Suprapubic skin (tissue), 4 donors: ENCODE measurements around the gene PRKN. TPM values are rescaled to one million over a fixed set of nuclear protein-coding genes. Genes with fewer than 3 reads are reported as not detected.

Source experiments
- DNase-seq, 2 donors: peaks; one replicate each; pipeline ENCODE4 v3.0.0-alpha.2; 2019; ENCODE audit warnings: low spot score in 2 of 2
- H3K27ac ChIP-seq: fragments of 200-600 bp; sonication (generic); one replicate; pipeline ENCODE4 v1.5.1; 2019
- H3K27me3 ChIP-seq: fragments of 200-600 bp; sonication (generic); one replicate; pipeline ENCODE4 v1.5.1; 2019
- H3K36me3 ChIP-seq: fragments of 200-600 bp; sonication (generic); one replicate; pipeline ENCODE4 v1.5.1; 2019
- H3K4me1 ChIP-seq: fragments of 200-600 bp; sonication (generic); one replicate; pipeline ENCODE4 v1.5.1; 2019
- H3K4me3 ChIP-seq: fragments of 200-600 bp; sonication (generic); one replicate; pipeline ENCODE4 v1.5.1; 2019; ENCODE audit warnings: mild to moderate bottlenecking
- H3K9me3 ChIP-seq: fragments of 200-600 bp; sonication (generic); one replicate; pipeline ENCODE4 v1.5.1; 2019
- CTCF ChIP-seq, 2 donors: fragments of 200-600 bp in 1 of 2; fragments of 450-650 bp in 1 of 2; sonication (generic) in 1 of 2; IDR thresholded peaks; one replicate each; pipeline ENCODE4 v1.5.1; 2016 to 2019; ENCODE audit warnings: antibody characterized with exemption in 2 of 2, mild to moderate bottlenecking in 1 of 2, moderate library complexity in 1 of 2
- EP300 ChIP-seq: sonication (generic); formaldehyde crosslinking; IDR thresholded peaks from one replicate; pipeline ENCODE4 v1.6.1; 2017; ENCODE audit warnings: antibody characterized with exemption
- POLR2A ChIP-seq, 2 donors: fragments of 450-650 bp; IDR thresholded peaks; one replicate each; pipeline ENCODE4 v1.6.1; 2017; ENCODE audit warnings: antibody characterized with exemption in 2 of 2, mild to moderate bottlenecking in 2 of 2, moderate library complexity in 2 of 2
- POLR2AphosphoS5 ChIP-seq, 3 donors: sonication (generic); formaldehyde crosslinking; IDR thresholded peaks; one replicate each; pipeline ENCODE4 v1.6.1; 2017; ENCODE audit warnings: antibody characterized with exemption in 3 of 3
- WGBS: methylation state at CpG from one replicate; pipeline ENCODE4 v1.1.5; 2018; 5-methylcytosine and 5-hydroxymethylcytosine counted together
- total RNA-seq, 4 donors: library from RNA; depleted of rRNA; stranded (reverse); fragments of >200 nt; gene quantifications; one replicate each; pipeline ENCODE4 v1.1.0, GENCODE V29; 2016

The PRKN gene
- total RNA-seq, 4 donors from 2014 or later = 7.2 to 22.8 (median 14.4) TPM

- Histone ChIP-seq H3K27ac (no peak overlapping the region), H3K9me3 (no peaks in the 10 kb centered on the region), H3K4me1 (no peaks in the 10 kb centered on the region), H3K4me3 (no peak overlapping the region), H3K27me3 (no peaks in the 10 kb centered on the region), H3K36me3 (no peaks in the 10 kb centered on the region)
- TF ChIP-seq EP300 (no peak), POLR2AphosphoS5 (IDR thresholded peaks at IDR 0.05) (no peak), POLR2A (IDR thresholded peaks at IDR 0.05) (no peak), CTCF (IDR thresholded peaks at IDR 0.05) (no peak)
- WGBS = 73% methylated on average over 1 of the region's 1 CpG
- no peak for DNase-seq
These were observed 922.7 kb downstream of the PRKN start for GRCh38 chr6:161804838-161805237.

- no peak overlapping the region for H3K27ac ChIP-seq
- no peak overlapping the region for H3K4me3 ChIP-seq
- no peaks in the 10 kb centered on the region for H3K4me1 ChIP-seq
- WGBS = 78% methylated on average over 3 of the region's 3 CpGs
- H3K9me3 ChIP-seq = no peaks in the 10 kb centered on the region
- no peak for TF ChIP-seq POLR2A (IDR thresholded peaks at IDR 0.05)
- TF ChIP-seq CTCF (IDR thresholded peaks at IDR 0.05) = no peak
- H3K36me3 ChIP-seq = no peaks in the 10 kb centered on the region
- DNase-seq = no peak
- H3K27me3 ChIP-seq = no peaks in the 10 kb centered on the region
These were observed 924.4 kb downstream of the PRKN start for GRCh38 chr6:161803131-161803530.

- no peaks in the 10 kb centered on the region for H3K4me1 ChIP-seq
- DNase-seq = no peak
- no peaks in the 10 kb centered on the region for H3K36me3 ChIP-seq
- no peak overlapping the region for H3K27ac ChIP-seq
- WGBS = 89% methylated on average over 8 of the region's 8 CpGs
- H3K9me3 ChIP-seq = no peaks in the 10 kb centered on the region
- TF ChIP-seq EP300 = no peak
- TF ChIP-seq POLR2A (IDR thresholded peaks at IDR 0.05) = no peak
- TF ChIP-seq POLR2AphosphoS5 (IDR thresholded peaks at IDR 0.05) = no peak
- no peak for TF ChIP-seq CTCF (IDR thresholded peaks at IDR 0.05)
- no peaks in the 10 kb centered on the region for H3K27me3 ChIP-seq
- H3K4me3 ChIP-seq = no peak overlapping the region
These were observed 925.3 kb downstream of the PRKN start for GRCh38 chr6:161802231-161802630.

GRCh38 chr6:161798844-161799394, 928.6 kb downstream of the PRKN start:
- WGBS = 76% methylated on average over 7 of the region's 7 CpGs
- Histone ChIP-seq H3K27ac (no peak overlapping the region), H3K4me1 (no peaks in the 10 kb centered on the region), H3K27me3 (no peaks in the 10 kb centered on the region), H3K9me3 (no peaks in the 10 kb centered on the region), H3K4me3 (no peak overlapping the region), H3K36me3 (no peaks in the 10 kb centered on the region)
- TF ChIP-seq POLR2AphosphoS5 (IDR thresholded peaks at IDR 0.05) = no peak
- no peak for TF ChIP-seq CTCF (IDR thresholded peaks at IDR 0.05)
- no peak for TF ChIP-seq EP300
- no peak for TF ChIP-seq POLR2A (IDR thresholded peaks at IDR 0.05)
- DNase-seq = no peak

GRCh38 chr6:161796681-161797080, 930.9 kb downstream of the PRKN start:
- Histone ChIP-seq H3K4me1 (no peaks in the 10 kb centered on the region), H3K36me3 (no peaks in the 10 kb centered on the region), H3K27ac (no peak overlapping the region), H3K4me3 (no peak overlapping the region), H3K27me3 (no peaks in the 10 kb centered on the region), H3K9me3 (no peaks in the 10 kb centered on the region)
- WGBS = 50% methylated on average over 1 of the region's 1 CpG
- no peak for DNase-seq
- no peak for TF ChIP-seq POLR2A (IDR thresholded peaks at IDR 0.05)
- no peak for TF ChIP-seq EP300
- no peak for TF ChIP-seq CTCF (IDR thresholded peaks at IDR 0.05)
- TF ChIP-seq POLR2AphosphoS5 (IDR thresholded peaks at IDR 0.05) = no peak
